ENCODE data around the gene AKR7A3.
A peak's percentile ranks its signal among the peaks of the same experiment; 100 is the strongest.
"Not testable (repeated sequence)": the region's sequence is repeated elsewhere in the genome, so short reads cannot be mapped to it uniquely, and the experiment has no call there.

AKR7A3 gene

DNA sequence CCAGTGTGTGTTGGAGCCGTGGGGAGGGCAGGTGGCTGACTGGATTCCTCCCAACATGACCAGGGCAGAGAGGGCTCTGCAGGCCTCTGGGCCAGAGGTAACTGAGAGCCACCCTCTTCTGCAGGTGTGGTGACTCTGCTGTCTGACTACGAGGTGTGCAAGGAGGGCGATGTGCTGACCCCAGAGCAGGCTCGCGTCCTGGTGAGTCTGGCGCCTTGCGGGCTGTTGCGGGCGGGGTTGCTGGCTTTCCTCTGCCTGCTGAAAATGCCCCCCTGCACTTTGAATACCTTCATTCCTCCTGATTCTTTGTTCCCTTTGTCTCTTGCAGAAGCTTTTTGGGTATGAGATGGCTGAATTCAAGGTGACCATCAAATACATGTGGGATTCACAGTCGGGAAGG lies 30.2 kb downstream of the AKR7A3 start:
- intact Hi-C loops (cut with DNase I): no loop called here

DNA sequence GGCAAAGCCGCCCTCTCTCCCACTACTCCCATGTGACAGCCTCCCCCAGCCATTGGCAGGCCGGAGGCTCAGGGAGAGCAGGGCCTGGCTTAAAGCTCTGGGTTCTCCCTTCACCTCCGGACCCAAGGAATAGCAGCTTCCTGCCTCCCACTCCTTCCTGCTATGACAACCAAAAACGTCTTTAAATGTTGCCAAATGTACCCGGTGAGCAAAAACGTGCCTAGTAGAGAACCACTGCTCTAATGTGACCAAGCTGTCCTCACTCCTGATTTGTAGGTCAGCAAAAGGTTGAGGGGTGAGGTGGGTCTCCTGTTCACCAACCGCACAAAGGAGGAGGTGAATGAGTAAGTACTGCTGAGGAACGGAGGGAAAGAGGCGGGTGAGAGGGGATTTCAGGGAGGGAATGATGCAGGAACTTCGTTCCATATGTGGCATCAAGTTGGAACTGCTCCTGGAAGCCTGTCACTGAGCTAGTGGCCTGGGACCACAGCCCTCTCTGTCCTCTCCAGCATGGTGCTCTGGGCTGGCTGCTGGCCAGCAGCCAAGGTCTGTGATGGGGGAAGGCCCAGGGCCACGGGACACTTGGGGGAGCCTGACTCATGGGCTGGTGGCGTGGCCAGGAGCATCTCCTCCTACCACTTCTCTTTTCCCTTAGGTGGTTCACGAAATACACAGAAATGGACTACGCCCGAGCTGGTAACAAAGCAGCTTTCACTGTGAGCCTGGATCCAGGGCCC lies 31.2 kb downstream of the AKR7A3 start:
- intact Hi-C loops (cut with DNase I): no loop called here
- DNase-seq: peak in 1 of 10 donors; percentile 36

More for the DNA sequence above, 30.2 kb downstream of the AKR7A3 start:
- peak in 1 of 10 donors; percentile 29 for DNase-seq

DNA sequence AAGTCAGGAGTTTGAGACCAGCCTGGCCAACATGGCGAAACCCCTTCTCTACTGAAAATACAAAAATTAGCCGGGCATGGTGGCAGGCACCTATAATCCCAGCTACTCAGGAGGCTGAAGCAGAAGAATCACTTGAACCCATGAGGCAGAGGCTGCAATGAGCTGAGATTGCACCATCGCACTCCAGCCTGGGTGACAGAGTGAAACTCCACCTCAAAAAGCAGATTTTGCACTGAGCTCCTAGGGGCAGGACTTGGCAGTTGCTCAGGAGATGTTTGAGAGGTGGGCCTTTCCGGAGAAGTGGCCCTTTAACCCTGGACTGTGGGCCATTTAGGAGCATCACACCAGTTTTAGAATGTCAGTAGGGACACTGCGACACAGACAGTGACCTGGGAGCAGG lies 32.3 kb downstream of the AKR7A3 start:
- DNase-seq; intact Hi-C loops (cut with DNase I): not testable (repeated sequence)

GRCh38 chr1:19255288-19255687 lies 33.3 kb downstream of the AKR7A3 start:
- peak in 1 of 10 donors; percentile 55 for DNase-seq
- intact Hi-C loops (cut with DNase I): no loop called here

DNA sequence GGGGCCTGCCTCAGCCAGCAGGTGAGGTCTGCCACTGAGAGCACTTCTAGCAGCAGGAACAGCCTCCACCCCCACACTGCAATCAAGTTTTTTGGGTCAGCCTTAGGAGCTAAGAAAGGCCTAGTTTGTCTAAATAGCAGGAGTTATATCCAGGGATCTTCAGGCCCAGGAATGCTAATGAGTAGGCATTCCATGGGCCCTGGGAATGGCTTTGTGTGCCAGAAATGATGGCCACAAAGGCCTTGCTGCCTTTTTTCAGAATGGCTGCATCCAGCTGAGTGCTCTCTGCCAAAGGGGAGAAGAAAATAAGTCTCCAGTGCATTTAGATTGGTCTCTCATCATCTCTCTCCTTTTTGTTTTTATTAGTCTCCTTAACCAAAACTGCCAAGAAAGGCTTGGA lies 34.2 kb downstream of the AKR7A3 start:
- DNase-seq: no peak
- intact Hi-C loops (cut with DNase I): loop anchor here (5.0 kb wide), 1 partner anchor 42 kb away; the partner anchor contains the start of gene UBR4

GRCh38 chr1:19251305-19252196 lies 37.0 kb downstream of the AKR7A3 start, which contains the start of the genes EMC1 and MRTO4:
TSS of gene EMC1 (minus strand) at chr1:19251524. CDS start at chr1:19251509, 15 bp downstream.
TSS of gene MRTO4 (plus strand) at chr1:19251805. CDS start at chr1:19251836, 31 bp downstream.
- peak; percentile 83 to 98 (median 91) for DNase-seq
- intact Hi-C loops (cut with DNase I): loop anchor here (1.0 to 5.0 kb wide), 2 partner anchors 39 to 61 kb away; partner anchors contain the start of genes AKR7A2, SLC66A1 and UBR4

- DNase-seq: no peak
- intact Hi-C loops (cut with DNase I): loop anchor here (1.0 to 5.0 kb wide), 2 partner anchors 38 to 62 kb away; partner anchors contain the start of genes AKR7A2, SLC66A1 and UBR4
These were observed 37.8 kb downstream of the AKR7A3 start for GRCh38 chr1:19250629-19251304.

DNA sequence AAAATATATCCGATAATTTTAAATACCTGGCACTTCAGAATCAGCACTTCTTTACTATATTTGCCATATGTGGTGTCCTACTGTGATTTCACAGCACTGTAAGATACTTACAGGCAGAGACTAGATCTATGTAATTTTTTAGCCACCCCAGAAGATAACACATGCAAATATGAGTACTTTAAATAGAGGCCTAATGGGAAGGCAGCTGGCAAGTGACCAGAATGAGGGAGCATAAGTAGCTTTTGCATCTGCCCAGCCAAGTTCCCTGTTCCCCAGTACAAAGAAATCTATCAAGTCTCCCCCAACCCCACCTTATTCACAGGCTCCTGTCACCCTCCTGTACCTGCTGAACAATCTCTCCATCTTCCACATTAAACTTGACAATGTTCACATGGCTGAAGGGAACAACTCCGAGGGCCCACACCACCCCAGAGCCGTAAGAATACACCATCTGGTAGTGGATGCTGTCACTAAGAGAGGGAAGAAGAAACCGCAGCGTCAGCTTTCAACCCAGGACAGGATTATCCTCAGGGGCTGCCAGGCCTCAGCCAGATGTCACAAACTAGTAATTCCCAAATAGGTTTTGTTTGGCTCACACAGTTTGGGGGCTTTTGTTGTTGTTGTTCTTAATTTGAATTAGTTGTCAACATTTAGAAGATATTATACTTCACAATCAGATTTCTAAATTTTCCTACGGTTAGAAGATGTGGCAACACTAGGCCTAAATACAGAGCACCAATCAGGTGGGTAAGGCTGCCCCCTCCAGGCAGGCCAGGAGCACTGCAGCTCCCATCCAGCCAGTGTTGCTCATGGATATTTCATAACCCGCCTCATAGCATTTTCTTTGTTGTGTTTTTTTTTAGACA lies 47.7 kb downstream of the AKR7A3 start:
- intact Hi-C loops (cut with DNase I): no loop called here

DNA sequence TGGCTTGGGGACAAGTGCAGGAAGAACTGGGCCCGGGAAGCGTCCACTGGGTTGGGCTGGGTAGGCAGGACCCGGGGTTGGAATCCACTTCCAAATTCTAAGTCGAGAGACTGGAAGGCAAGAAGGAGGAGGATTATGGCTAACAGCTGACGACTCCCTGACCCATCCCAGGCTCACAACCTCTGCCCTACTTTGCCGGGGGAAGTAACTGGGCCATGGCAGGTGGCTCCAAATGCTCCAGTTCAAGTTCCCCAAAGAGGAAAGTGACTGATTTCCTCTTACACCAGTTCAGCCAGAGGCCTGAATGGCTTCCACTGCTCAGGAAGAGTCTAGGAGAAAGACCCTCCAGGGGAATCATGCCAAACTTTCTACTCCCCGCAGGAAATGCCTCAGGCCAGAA lies 48.7 kb downstream of the AKR7A3 start:
- no peak for DNase-seq
- intact Hi-C loops (cut with DNase I): no loop called here

More for the DNA sequence above, 47.7 kb downstream of the AKR7A3 start:
- peak in 9 of 10 donors; percentile 34 to 96 (median 59) for DNase-seq

DNA sequence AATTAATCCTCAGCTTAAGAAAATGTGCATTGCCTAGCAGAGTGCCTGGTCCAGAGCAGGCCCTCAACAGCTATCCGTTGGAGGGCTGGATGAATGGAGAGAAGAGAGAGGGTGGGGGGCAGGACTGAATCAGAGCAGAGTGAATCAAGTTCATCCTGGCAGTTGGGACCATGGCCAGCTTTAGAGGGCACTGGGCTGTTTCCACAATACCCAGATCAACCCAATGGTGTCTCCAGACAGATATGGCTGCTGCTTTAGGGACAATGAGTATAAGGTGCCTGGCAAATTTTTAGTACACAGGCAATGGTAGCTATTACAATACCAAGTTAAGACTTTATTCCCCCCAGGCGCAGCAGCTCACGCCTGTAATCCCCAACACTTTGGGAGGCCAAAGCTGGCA lies 54.3 kb downstream of the AKR7A3 start:
- intact Hi-C loops (cut with DNase I): no loop called here
- no peak for DNase-seq
